KMS-11 (cell line): ENCODE data around the gene ABCG8.

ENCODE experiments used
- H2AFZ ChIP-seq: fragments of 200-600 bp; sonication (generic); 2 replicates; pipeline ENCODE4 v1.6.1; 2016; ENCODE audit warnings: antibody characterized with exemption, mixed run types, low read depth
- H3K27ac ChIP-seq: fragments of 200-600 bp; sonication (generic); 2 replicates; pipeline ENCODE4 v1.6.1; 2016; ENCODE audit warnings: mild to moderate bottlenecking, mixed run types
- H3K27me3 ChIP-seq: fragments of 200-600 bp; sonication (generic); 2 replicates; pipeline ENCODE4 v1.6.1; 2017; ENCODE audit warnings: mild to moderate bottlenecking, low read depth, mixed run types, moderate library complexity; ENCODE audit not compliant: insufficient read depth
- H3K36me3 ChIP-seq: fragments of 200-600 bp; sonication (generic); 2 replicates; pipeline ENCODE4 v1.6.1; 2017; ENCODE audit warnings: mild to moderate bottlenecking, mixed run types; ENCODE audit not compliant: insufficient read depth
- H3K4me1 ChIP-seq: fragments of 200-600 bp; sonication (generic); 2 replicates; pipeline ENCODE4 v1.6.1; 2016; ENCODE audit warnings: mild to moderate bottlenecking, low read depth, mixed run types; ENCODE audit not compliant: poor library complexity, severe bottlenecking
- H3K4me2 ChIP-seq: fragments of 200-600 bp; sonication (generic); 2 replicates; pipeline ENCODE4 v1.7.0; 2016; ENCODE audit warnings: mild to moderate bottlenecking, mixed run types
- H3K4me3 ChIP-seq: fragments of 200-600 bp; sonication (generic); IDR thresholded peaks from 2 replicates; pipeline ENCODE4 v1.6.1; 2017; ENCODE audit warnings: low read depth, low read length, mixed read lengths; ENCODE audit not compliant: insufficient read depth
- H3K79me2 ChIP-seq: fragments of 200-600 bp; sonication (generic); 2 replicates; pipeline ENCODE4 v1.6.1; 2016; ENCODE audit warnings: low read depth, mixed run types; ENCODE audit not compliant: insufficient read depth
- H3K9ac ChIP-seq: fragments of 200-600 bp; sonication (generic); 2 replicates; pipeline ENCODE4 v1.6.1; 2016; ENCODE audit warnings: mild to moderate bottlenecking, mixed run types
- H4K20me1 ChIP-seq: fragments of 200-600 bp; sonication (generic); 2 replicates; pipeline ENCODE4 v1.6.1; 2016; ENCODE audit warnings: mild to moderate bottlenecking, mixed run types; ENCODE audit not compliant: insufficient read depth
- TF ChIP-seq, protein P1 (sequence below): fragments of 200-600 bp; sonication (generic); conservative IDR thresholded peaks from 2 replicates; pipeline ENCODE4 v1.6.1; 2017; ENCODE audit warnings: low read depth, mild to moderate bottlenecking, antibody characterized with exemption, low read length, moderate library complexity, mixed read lengths

ABCG8 gene

DNA sequence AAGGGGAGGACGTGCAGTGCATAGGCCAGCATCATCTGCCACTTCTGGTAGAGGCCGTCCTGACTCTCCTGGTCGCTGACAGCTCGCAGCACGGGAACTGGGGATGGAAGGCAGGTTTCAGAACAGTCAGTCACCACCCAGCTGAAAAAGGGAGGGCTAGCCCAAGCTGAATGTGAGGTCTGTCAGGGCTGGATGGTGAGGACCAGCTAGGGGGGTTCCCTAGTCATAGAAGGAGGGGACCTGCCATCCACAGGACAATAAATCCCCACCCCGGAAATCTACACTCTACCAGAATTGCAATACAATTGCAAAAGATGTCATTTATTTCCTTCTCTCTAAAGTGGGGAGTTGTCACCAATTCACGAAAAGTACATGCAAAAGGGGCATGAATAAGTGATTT, 15.9 kb upstream of the ABCG8 start:
- no peaks in the 10 kb centered on the region for H3K79me2 ChIP-seq
- no peak overlapping the region for H2AFZ ChIP-seq
- H3K36me3 ChIP-seq = no peaks in the 10 kb centered on the region
- H3K4me2 ChIP-seq = no peak overlapping the region
- H3K27ac ChIP-seq = no peak overlapping the region
- no peaks in the 10 kb centered on the region for H3K4me1 ChIP-seq
- no peaks in the 10 kb centered on the region for H4K20me1 ChIP-seq
- no peak overlapping the region for H3K4me3 ChIP-seq
- H3K9ac ChIP-seq = no peak overlapping the region
- no peaks in the 10 kb centered on the region for H3K27me3 ChIP-seq
- TF ChIP-seq, protein P1, sequence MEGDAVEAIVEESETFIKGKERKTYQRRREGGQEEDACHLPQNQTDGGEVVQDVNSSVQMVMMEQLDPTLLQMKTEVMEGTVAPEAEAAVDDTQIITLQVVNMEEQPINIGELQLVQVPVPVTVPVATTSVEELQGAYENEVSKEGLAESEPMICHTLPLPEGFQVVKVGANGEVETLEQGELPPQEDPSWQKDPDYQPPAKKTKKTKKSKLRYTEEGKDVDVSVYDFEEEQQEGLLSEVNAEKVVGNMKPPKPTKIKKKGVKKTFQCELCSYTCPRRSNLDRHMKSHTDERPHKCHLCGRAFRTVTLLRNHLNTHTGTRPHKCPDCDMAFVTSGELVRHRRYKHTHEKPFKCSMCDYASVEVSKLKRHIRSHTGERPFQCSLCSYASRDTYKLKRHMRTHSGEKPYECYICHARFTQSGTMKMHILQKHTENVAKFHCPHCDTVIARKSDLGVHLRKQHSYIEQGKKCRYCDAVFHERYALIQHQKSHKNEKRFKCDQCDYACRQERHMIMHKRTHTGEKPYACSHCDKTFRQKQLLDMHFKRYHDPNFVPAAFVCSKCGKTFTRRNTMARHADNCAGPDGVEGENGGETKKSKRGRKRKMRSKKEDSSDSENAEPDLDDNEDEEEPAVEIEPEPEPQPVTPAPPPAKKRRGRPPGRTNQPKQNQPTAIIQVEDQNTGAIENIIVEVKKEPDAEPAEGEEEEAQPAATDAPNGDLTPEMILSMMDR = no peak

DNA sequence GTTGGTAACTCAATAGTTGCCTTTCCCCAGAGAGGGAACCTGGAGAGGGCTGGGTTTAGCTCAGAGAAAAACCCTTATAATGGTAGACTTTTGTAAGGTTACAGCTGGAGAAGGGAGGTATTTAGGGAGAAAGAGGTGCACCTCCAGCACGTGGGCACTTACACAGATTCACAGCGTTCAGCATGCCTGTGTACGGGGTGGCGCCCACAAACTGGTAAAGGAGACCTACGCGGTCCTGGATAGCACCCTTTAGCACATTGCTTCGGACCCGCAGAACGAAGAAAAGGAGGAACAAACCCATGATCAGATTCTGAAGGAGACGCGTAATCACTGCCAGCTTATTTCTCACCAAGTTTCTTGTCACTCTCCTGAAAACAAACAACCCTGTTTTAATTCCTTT, 15.0 kb upstream of the ABCG8 start:
- Histone ChIP-seq H3K9ac (no peak overlapping the region), H3K27ac (no peak overlapping the region), H2AFZ (no peak overlapping the region), H3K4me1 (no peaks in the 10 kb centered on the region), H3K27me3 (no peaks in the 10 kb centered on the region), H4K20me1 (no peaks in the 10 kb centered on the region), H3K4me3 (no peak overlapping the region), H3K4me2 (no peak overlapping the region), H3K36me3 (no peaks in the 10 kb centered on the region), H3K79me2 (no peaks in the 10 kb centered on the region)
- TF ChIP-seq, protein P1 = no peak

DNA sequence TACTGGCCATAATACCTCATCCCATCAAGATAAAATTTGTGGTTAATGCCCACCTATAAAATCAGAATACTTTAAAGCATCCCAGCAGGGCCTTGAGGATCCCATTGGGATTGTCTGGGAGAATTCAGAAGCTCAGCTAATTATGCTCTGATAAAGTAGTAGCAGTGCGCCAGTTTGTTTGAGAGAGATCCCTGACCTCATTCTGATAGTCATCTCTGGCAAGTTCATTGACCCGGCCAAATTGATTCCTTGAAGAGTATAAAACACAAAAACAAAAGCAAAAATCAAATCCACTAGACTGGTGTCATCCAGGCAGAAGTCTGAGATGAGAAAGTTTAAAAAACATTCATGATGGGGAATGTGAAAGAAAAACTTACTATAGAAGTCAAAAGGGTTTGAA, 14.3 kb upstream of the ABCG8 start:
- H3K27me3 ChIP-seq = no peaks in the 10 kb centered on the region
- H4K20me1 ChIP-seq = no peaks in the 10 kb centered on the region
- no peak overlapping the region for H3K4me3 ChIP-seq
- H3K4me1 ChIP-seq = no peaks in the 10 kb centered on the region
- no peaks in the 10 kb centered on the region for H3K79me2 ChIP-seq
- H2AFZ ChIP-seq = no peak overlapping the region
- H3K36me3 ChIP-seq = no peaks in the 10 kb centered on the region
- TF ChIP-seq, protein P1 = no peak
- no peak overlapping the region for H3K9ac ChIP-seq
- no peak overlapping the region for H3K4me2 ChIP-seq
- H3K27ac ChIP-seq = no peak overlapping the region

DNA sequence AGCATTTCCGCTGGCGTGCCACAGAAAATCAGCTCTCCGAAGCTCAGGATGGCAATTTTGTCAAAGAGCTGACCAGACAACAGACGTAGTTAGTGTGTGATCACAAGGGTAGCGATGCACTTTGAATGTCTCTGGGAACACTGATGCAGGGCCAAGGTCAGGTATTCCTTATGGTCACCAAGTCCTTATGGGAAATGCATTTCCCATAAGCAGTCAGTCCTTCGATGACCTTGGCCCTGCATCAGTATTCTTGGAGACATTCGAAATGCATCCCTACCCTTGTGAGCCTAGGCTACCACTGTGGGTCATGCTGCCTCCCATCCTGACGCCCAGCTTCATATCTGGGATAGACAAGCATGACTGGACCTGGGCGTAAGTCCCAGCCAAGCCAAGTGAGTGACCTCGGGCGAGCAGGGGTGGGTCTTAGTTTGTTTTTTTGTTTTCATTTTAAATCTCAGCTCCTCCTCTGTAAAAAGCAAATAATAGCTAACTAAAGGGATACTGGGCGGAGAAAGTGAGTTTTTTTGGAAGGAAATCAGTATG, 13.7 kb upstream of the ABCG8 start:
- H3K36me3 ChIP-seq = no peaks in the 10 kb centered on the region
- H3K27ac ChIP-seq = no peak overlapping the region
- H3K79me2 ChIP-seq = no peaks in the 10 kb centered on the region
- H3K4me2 ChIP-seq = no peak overlapping the region
- no peaks in the 10 kb centered on the region for H3K27me3 ChIP-seq
- H4K20me1 ChIP-seq = no peaks in the 10 kb centered on the region
- TF ChIP-seq, protein P1 = no peak
- no peak overlapping the region for H3K4me3 ChIP-seq
- H2AFZ ChIP-seq = no peak overlapping the region
- H3K4me1 ChIP-seq = no peaks in the 10 kb centered on the region
- no peak overlapping the region for H3K9ac ChIP-seq
